Measurements from ENCODE around the gene RFPL4AL1. TPM values are rescaled to one million over a fixed set of nuclear protein-coding genes. Genes with fewer than 3 reads are reported as not detected.

The RFPL4AL1 gene
- polyA plus RNA-seq, 2 donors: not detected

DNA sequence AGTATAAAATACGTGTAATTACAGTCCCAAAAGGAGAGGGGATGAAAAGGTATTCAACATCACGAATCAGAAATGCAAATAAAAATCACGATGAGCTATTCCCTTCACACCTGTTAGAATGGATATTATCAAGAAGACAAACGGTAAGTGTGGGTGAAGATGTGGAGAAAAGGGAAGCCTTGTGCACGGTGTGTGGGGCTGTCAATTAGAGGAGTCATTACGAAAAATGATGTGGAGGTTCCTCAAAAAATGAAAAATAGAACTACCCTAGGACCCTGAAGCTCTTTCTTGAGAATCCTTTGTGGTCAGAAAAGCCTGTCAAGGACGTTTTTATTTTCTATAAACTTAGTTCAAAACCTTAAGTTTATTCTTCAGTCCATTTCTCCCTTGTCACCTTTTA, 43.5 kb downstream of the RFPL4AL1 start:
- no peak overlapping the region for H3K27ac ChIP-seq (ENCODE audit: low read depth in 2 of 2, low read length in 1 of 2)
- H3K4me1 ChIP-seq (ENCODE audit: control insufficient read depth in 2 of 2, insufficient read depth in 2 of 2, low read length in 1 of 2): no peaks in the 10 kb centered on the region
- no peak overlapping the region for H3K4me3 ChIP-seq (ENCODE audit: low read depth in 1 of 2, low read length in 2 of 2)
- 49 to 54% methylated on average over 7 of the region's 7 CpGs for WGBS, 2 donors
- no peaks in the 10 kb centered on the region for H3K27me3 ChIP-seq (ENCODE audit: control insufficient read depth in 1 of 2, insufficient read depth in 2 of 2, low read length in 2 of 2)
- H3K36me3 ChIP-seq (ENCODE audit: control insufficient read depth in 2 of 2, insufficient read depth in 2 of 2, low read length in 1 of 2): no peaks in the 10 kb centered on the region
- no peaks in the 10 kb centered on the region for H3K9me3 ChIP-seq (ENCODE audit: control insufficient read depth in 2 of 2, insufficient read depth in 1 of 2, low read depth in 1 of 2, low read length in 1 of 2)

GRCh38 chr19:55813906-55814305, 45.0 kb downstream of the RFPL4AL1 start:
- no peak overlapping the region for H3K4me3 ChIP-seq (ENCODE audit: low read depth in 1 of 2, low read length in 2 of 2)
- 92 to 94% methylated on average over 5 of the region's 5 CpGs for WGBS, 2 donors
- no peak overlapping the region for H3K27ac ChIP-seq (ENCODE audit: low read depth in 2 of 2, low read length in 1 of 2)
- no peaks in the 10 kb centered on the region for H3K4me1 ChIP-seq (ENCODE audit: control insufficient read depth in 2 of 2, insufficient read depth in 2 of 2, low read length in 1 of 2)
- no peaks in the 10 kb centered on the region for H3K9me3 ChIP-seq (ENCODE audit: control insufficient read depth in 2 of 2, insufficient read depth in 1 of 2, low read depth in 1 of 2, low read length in 1 of 2)
- H3K36me3 ChIP-seq (ENCODE audit: control insufficient read depth in 2 of 2, insufficient read depth in 2 of 2, low read length in 1 of 2): no peaks in the 10 kb centered on the region
- H3K27me3 ChIP-seq (ENCODE audit: control insufficient read depth in 1 of 2, insufficient read depth in 2 of 2, low read length in 2 of 2): no peaks in the 10 kb centered on the region

- no peaks in the 10 kb centered on the region for H3K27me3 ChIP-seq (ENCODE audit: control insufficient read depth in 1 of 2, insufficient read depth in 2 of 2, low read length in 2 of 2)
- H3K36me3 ChIP-seq (ENCODE audit: control insufficient read depth in 2 of 2, insufficient read depth in 2 of 2, low read length in 1 of 2): no peaks in the 10 kb centered on the region
- 71 to 76% methylated on average over 3 of the region's 3 CpGs for WGBS, 2 donors
- no peak overlapping the region for H3K27ac ChIP-seq (ENCODE audit: low read depth in 2 of 2, low read length in 1 of 2)
- no peaks in the 10 kb centered on the region for H3K9me3 ChIP-seq (ENCODE audit: control insufficient read depth in 2 of 2, insufficient read depth in 1 of 2, low read depth in 1 of 2, low read length in 1 of 2)
- no peak overlapping the region for H3K4me3 ChIP-seq (ENCODE audit: low read depth in 1 of 2, low read length in 2 of 2)
- no peaks in the 10 kb centered on the region for H3K4me1 ChIP-seq (ENCODE audit: control insufficient read depth in 2 of 2, insufficient read depth in 2 of 2, low read length in 1 of 2)
Observed at GRCh38 chr19:55820037-55820436, 51.1 kb downstream of the RFPL4AL1 start.

Other genes starting within 250 kb of the RFPL4AL1 start
- not detected for gene SBK2, start 232.0 kb upstream of the RFPL4AL1 start, polyA plus RNA-seq
- under 1 TPM; 0.09 to 0.18 TPM for gene SBK3, start 223.6 kb upstream of the RFPL4AL1 start, polyA plus RNA-seq
- 1 to 10 TPM; 3.4 to 4.4 TPM for gene ZNF579, start 188.3 kb upstream of the RFPL4AL1 start, polyA plus RNA-seq
- 10 to 100 TPM in 1 of 2 donors, 1 to 10 TPM in 1; 7.2 to 10.9 TPM for gene FIZ1, start 169.6 kb upstream of the RFPL4AL1 start, polyA plus RNA-seq
- gene ZNF524, start 168.8 kb upstream of the RFPL4AL1 start, polyA plus RNA-seq: 10 to 100 TPM; 24.6 to 30.5 TPM
- gene ZNF865, start 163.5 kb upstream of the RFPL4AL1 start, polyA plus RNA-seq: 1 to 10 TPM; 4.3 to 5.9 TPM
- 1 to 10 TPM; 5.2 to 5.9 TPM for gene ZNF784, start 144.6 kb upstream of the RFPL4AL1 start, polyA plus RNA-seq
- gene ZNF580, start 128.1 kb upstream of the RFPL4AL1 start, polyA plus RNA-seq: 10 to 100 TPM; 12.8 to 14.2 TPM
- 10 to 100 TPM; 10.3 to 16.6 TPM for gene ZNF581, start 125.5 kb upstream of the RFPL4AL1 start, polyA plus RNA-seq
- gene CCDC106, start 120.9 kb upstream of the RFPL4AL1 start, polyA plus RNA-seq: 1 to 10 TPM; 5.6 to 9.1 TPM
- 100 to 1,000 TPM; 110 to 120 TPM for gene U2AF2, start 114.1 kb upstream of the RFPL4AL1 start, polyA plus RNA-seq
- gene EPN1, start 93.9 kb upstream of the RFPL4AL1 start, polyA plus RNA-seq: 10 to 100 TPM; 79.1 to 83.0 TPM
- gene NLRP9, start 30.7 kb upstream of the RFPL4AL1 start, polyA plus RNA-seq: not detected
- gene RFPL4A, start 10.0 kb upstream of the RFPL4AL1 start, polyA plus RNA-seq: not detected
- not detected for gene NLRP11, start 62.9 kb downstream of the RFPL4AL1 start, polyA plus RNA-seq
- not detected for gene NLRP4, start 67.4 kb downstream of the RFPL4AL1 start, polyA plus RNA-seq
- not detected for gene NLRP13, start 163.2 kb downstream of the RFPL4AL1 start, polyA plus RNA-seq
- not detected for gene NLRP8, start 178.7 kb downstream of the RFPL4AL1 start, polyA plus RNA-seq
- not detected for gene NLRP5, start 217.7 kb downstream of the RFPL4AL1 start, polyA plus RNA-seq

All from esophagus (tissue), 2 donors.